ENCODE measurements around the gene CACNG4. TPM values are rescaled to one million over a fixed set of nuclear protein-coding genes. Genes with fewer than 3 reads are reported as not detected.
A peak's percentile ranks its signal among the peaks of the same experiment; 100 is the strongest.

The CACNG4 gene
- total and polyA plus RNA-seq, 2 of the 4 experiments (the other 2 are of a cell fraction), result under 0.01 to 0.53 TPM

DNA sequence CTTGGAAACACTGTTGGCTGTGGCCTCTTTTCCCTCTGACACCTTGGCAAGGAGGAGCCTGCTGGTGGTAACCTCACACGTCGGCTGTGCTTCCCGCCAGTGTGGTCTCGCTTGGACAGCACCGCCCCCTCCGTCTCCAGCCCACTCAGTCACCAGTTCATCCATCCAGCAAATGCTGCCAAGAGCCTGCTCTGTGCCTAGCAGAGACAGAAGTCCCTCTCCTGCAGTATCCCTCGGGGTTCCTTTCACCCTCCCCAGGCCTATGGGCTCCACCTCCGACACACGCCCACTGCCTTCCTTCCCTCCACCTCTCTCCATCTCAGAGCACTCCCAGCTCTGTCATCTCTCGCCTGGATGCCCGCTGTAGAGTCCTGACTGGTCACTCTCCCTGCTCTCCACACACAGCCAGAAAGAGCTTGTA is 12.3 kb downstream of the CACNG4 start:
- DNase-seq (no peak), ATAC-seq (ENCODE audit: low read depth) (peak; percentile 70)
- WGBS, 2 experiments (ENCODE audit: extremely low coverage in 2 of 2, insufficient read length in 1 of 2), result 50% methylated on average over 2 of the region's 11 CpGs; no CpG with 5 or more reads in 1 of the 2 experiments
- in situ Hi-C loops (cut with MboI; ENCODE audit: low sequenced_read_pairs), result no loop called here
- Histone ChIP-seq H2BK15ac (ENCODE audit: low read depth, low read length) (no peak overlapping the region), H3K79me1 (ENCODE audit: low read depth in 1 of 2, low read length in 2 of 2) (no peaks in the 10 kb centered on the region), H3K9me3 (ENCODE audit: control insufficient read depth, insufficient read depth, low read length) (no peaks in the 10 kb centered on the region), H2BK5ac (ENCODE audit: low read depth, low read length, poor library complexity, severe bottlenecking) (no peak overlapping the region), H4K91ac (ENCODE audit: insufficient read depth, low read depth, low read length) (no peak overlapping the region), H3K4me1 (ENCODE audit: control insufficient read depth, insufficient read depth, low read length) (peaks cover 6% of the 10 kb centered on the region; the same call in 1 of the 2 replicates), H3K4ac (ENCODE audit: low read depth, low read length) (no peak overlapping the region), H3K9me1 (ENCODE audit: insufficient read depth, low read length) (no peaks in the 10 kb centered on the region; the same call in 1 of the 2 replicates), H2BK120ac (ENCODE audit: low read depth, low read length) (no peak overlapping the region), H3K14ac (replicated peaks; ENCODE audit: low read depth, low read length) (no peak overlapping the region), H4K8ac (ENCODE audit: low read depth in 2 of 2, low read length in 2 of 2) (no peak overlapping the region), H3K4me3 (ENCODE audit: insufficient read depth, low read depth, low read length) (no peak overlapping the region), H3K56ac (ENCODE audit: extremely low read depth, insufficient read depth, low read length) (no peak overlapping the region), H2BK20ac (ENCODE audit: low read depth, low read length) (no peak overlapping the region), H2AK9ac (replicated peaks; ENCODE audit: low read depth, low read length, poor library complexity) (no peak overlapping the region), H3K27ac (ENCODE audit: insufficient read depth, low read length) (no peak overlapping the region), H3K27me3 (ENCODE audit: control insufficient read depth, insufficient read depth, low read length) (peaks cover 60% of the 10 kb centered on the region), H3K18ac (ENCODE audit: low read depth, low read length) (no peak overlapping the region), H4K5ac (ENCODE audit: low read depth, low read length) (no peak overlapping the region), H3K9ac (ENCODE audit: low read depth, low read length) (no peak overlapping the region), H3K36me3 (ENCODE audit: control insufficient read depth, insufficient read depth, low read length) (no peaks in the 10 kb centered on the region), H3K4me2 (ENCODE audit: low read depth, low read length) (peak overlapping the region; percentile 10; the same call in 1 of the 2 replicates), H3K23ac (ENCODE audit: low read depth, low read length) (no peak overlapping the region), H2AFZ (replicated peaks; ENCODE audit: low read length, poor library complexity) (peak overlapping the region; percentile 83), H2AK5ac (ENCODE audit: low read depth, low read length) (no peak overlapping the region), H4K20me1 (ENCODE audit: insufficient read depth, low read length) (no peaks in the 10 kb centered on the region)
- CTCF ChIA-PET, result no interaction called here
- BruUV-seq (replicated peaks), result no TSS peak
- dilution Hi-C loops (cut with HindIII; ENCODE audit: low sequenced_read_pairs, unreplicated experiment), result no loop called here
- intact Hi-C loops (cut with micrococcal nuclease), result no loop called here
- POLR2A ChIA-PET (ENCODE audit: unreplicated experiment), result no interaction called here
- TF ChIP-seq MAFK (IDR thresholded peaks at IDR 0.05; ENCODE audit: low read depth, low read length), result no peak
- TF ChIP-seq, protein P1, sequence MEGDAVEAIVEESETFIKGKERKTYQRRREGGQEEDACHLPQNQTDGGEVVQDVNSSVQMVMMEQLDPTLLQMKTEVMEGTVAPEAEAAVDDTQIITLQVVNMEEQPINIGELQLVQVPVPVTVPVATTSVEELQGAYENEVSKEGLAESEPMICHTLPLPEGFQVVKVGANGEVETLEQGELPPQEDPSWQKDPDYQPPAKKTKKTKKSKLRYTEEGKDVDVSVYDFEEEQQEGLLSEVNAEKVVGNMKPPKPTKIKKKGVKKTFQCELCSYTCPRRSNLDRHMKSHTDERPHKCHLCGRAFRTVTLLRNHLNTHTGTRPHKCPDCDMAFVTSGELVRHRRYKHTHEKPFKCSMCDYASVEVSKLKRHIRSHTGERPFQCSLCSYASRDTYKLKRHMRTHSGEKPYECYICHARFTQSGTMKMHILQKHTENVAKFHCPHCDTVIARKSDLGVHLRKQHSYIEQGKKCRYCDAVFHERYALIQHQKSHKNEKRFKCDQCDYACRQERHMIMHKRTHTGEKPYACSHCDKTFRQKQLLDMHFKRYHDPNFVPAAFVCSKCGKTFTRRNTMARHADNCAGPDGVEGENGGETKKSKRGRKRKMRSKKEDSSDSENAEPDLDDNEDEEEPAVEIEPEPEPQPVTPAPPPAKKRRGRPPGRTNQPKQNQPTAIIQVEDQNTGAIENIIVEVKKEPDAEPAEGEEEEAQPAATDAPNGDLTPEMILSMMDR (conservative IDR thresholded peaks at IDR 0.05; ENCODE audit: low read depth, low read length), result no peak
- no peak for TF ChIP-seq RAD21 (IDR thresholded peaks at IDR 0.05; ENCODE audit: low read length)
- TF ChIP-seq RCOR1 (IDR thresholded peaks at IDR 0.05; ENCODE audit: insufficient replicate concordance, low read length), result no peak
- no peak for TF ChIP-seq FOS (IDR thresholded peaks at IDR 0.05; ENCODE audit: low read depth, low read length)
- TF ChIP-seq SMC3 (IDR thresholded peaks at IDR 0.05; ENCODE audit: low read depth, low read length), result no peak
- no peak for TF ChIP-seq MXI1 (IDR thresholded peaks at IDR 0.05; ENCODE audit: borderline replicate concordance, low read depth, low read length)
- no peak for TF ChIP-seq CHD1 (IDR thresholded peaks at IDR 0.05; ENCODE audit: low read depth, low read length)
- no peak for TF ChIP-seq NFE2L2 (IDR thresholded peaks at IDR 0.05; ENCODE audit: low read depth, low read length)
- TF ChIP-seq CEBPB (IDR thresholded peaks at IDR 0.05; ENCODE audit: low read depth, low read length), result no peak

All from IMR-90 (cell line).